GM18873 (cell line): ENCODE results near the gene CAMTA2.
A peak's percentile ranks its signal among the peaks of the same experiment; 100 is the strongest.
"Not testable (repeated sequence)": the region's sequence is repeated elsewhere in the genome, so short reads cannot be mapped to it uniquely, and the experiment has no call there.

Experiments used
- ATAC-seq: cut with Tn5 transposase; IDR thresholded peaks from one replicate; pipeline ENCODE4 v1.9.1; 2021; ENCODE audit warnings: mild to moderate bottlenecking, moderate library complexity, moderate number of reproducible peaks; ENCODE audit not compliant: unreplicated experiment, low FRiP score

Gene CAMTA2

GRCh38 chr17:4986951-4987766 is at the start of gene CAMTA2:
Gene CAMTA2, minus strand, starts transcription at chr17:4987675. Its CDS starts 1,453 bp downstream, at chr17:4986222.
- peak; percentile 54 for ATAC-seq

GRCh38 chr17:5035315-5035714 is 47.8 kb upstream of the CAMTA2 start, which contains the start of gene SLC52A1:
Gene SLC52A1, minus strand, starts transcription at chr17:5035426. Its CDS starts 820 bp downstream, at chr17:5034606.
- ATAC-seq: no peak

- ATAC-seq: no peak
These were observed 47.2 kb upstream of the CAMTA2 start for GRCh38 chr17:5034651-5035050.

GRCh38 chr17:5034063-5034462 is 46.6 kb upstream of the CAMTA2 start:
- ATAC-seq: no peak

GRCh38 chr17:5033352-5034015 is 46.0 kb upstream of the CAMTA2 start:
- no peak for ATAC-seq

- no peak for ATAC-seq
These were observed 45.4 kb upstream of the CAMTA2 start for GRCh38 chr17:5032865-5033264.

- no peak for ATAC-seq
These were observed 44.0 kb upstream of the CAMTA2 start for GRCh38 chr17:5031365-5032082.

- not testable (repeated sequence) for ATAC-seq
These were observed 42.7 kb upstream of the CAMTA2 start for GRCh38 chr17:5030168-5030567.

GRCh38 chr17:5027916-5028315 is 40.4 kb upstream of the CAMTA2 start:
- no peak for ATAC-seq

- no peak for ATAC-seq
These were observed 39.8 kb upstream of the CAMTA2 start for GRCh38 chr17:5027299-5027698.

GRCh38 chr17:5024604-5025003 is 37.1 kb upstream of the CAMTA2 start:
- ATAC-seq: no peak

GRCh38 chr17:5023588-5024147 is 36.2 kb upstream of the CAMTA2 start:
- ATAC-seq: no peak

GRCh38 chr17:5022171-5022711 is 34.8 kb upstream of the CAMTA2 start:
- no peak for ATAC-seq

- ATAC-seq: no peak
These were observed 33.1 kb upstream of the CAMTA2 start for GRCh38 chr17:5020502-5021023.

GRCh38 chr17:5019475-5019956 is 32.0 kb upstream of the CAMTA2 start:
- no peak for ATAC-seq

GRCh38 chr17:5014357-5014756 is 26.9 kb upstream of the CAMTA2 start:
- no peak for ATAC-seq

- no peak for ATAC-seq
These were observed 24.5 kb upstream of the CAMTA2 start for GRCh38 chr17:5011928-5012327.

GRCh38 chr17:5003214-5003867 is 15.9 kb upstream of the CAMTA2 start:
- ATAC-seq: no peak

GRCh38 chr17:5002121-5002788 is 14.8 kb upstream of the CAMTA2 start:
- ATAC-seq: no peak
